ENCODE data around the gene LCN12. TPM values are rescaled to one million over a fixed set of nuclear protein-coding genes. Genes with fewer than 3 reads are reported as not detected.

LCN12 gene
- total RNA-seq, 1 donor from 2014 or later = 1.1 TPM

GRCh38 chr9:136920069-136920468 lies 32.0 kb upstream of the LCN12 start:
- Mint-ChIP-seq H3K27me3 (ENCODE audit: low read depth) (no peaks in the 10 kb centered on the region), H3K36me3 (ENCODE audit: low read depth) (peaks cover 8% of the 10 kb centered on the region), H3K9me3 (no peaks in the 10 kb centered on the region), H3K4me3 (no peak overlapping the region), H3K27ac (ENCODE audit: unreplicated experiment) (peak overlapping the region; percentile 62), H3K4me1 (no peaks in the 10 kb centered on the region)
- no peak for DNase-seq (ENCODE audit: low read depth, low spot score)
- no peak for TF ChIP-seq CTCF (conservative IDR thresholded peaks at IDR 0.05)

GRCh38 chr9:136920734-136921231 lies 31.3 kb upstream of the LCN12 start:
- no peak for DNase-seq (ENCODE audit: low read depth, low spot score)
- no peaks in the 10 kb centered on the region for H3K4me1 Mint-ChIP-seq
- no peak for TF ChIP-seq CTCF (conservative IDR thresholded peaks at IDR 0.05)
- peaks cover 8% of the 10 kb centered on the region for H3K36me3 Mint-ChIP-seq (ENCODE audit: low read depth)
- no peak overlapping the region for H3K27ac Mint-ChIP-seq (ENCODE audit: unreplicated experiment)
- no peak overlapping the region for H3K4me3 Mint-ChIP-seq
- no peaks in the 10 kb centered on the region for H3K9me3 Mint-ChIP-seq
- H3K27me3 Mint-ChIP-seq (ENCODE audit: low read depth) = no peaks in the 10 kb centered on the region

GRCh38 chr9:136921307-136921706 lies 30.8 kb upstream of the LCN12 start:
- H3K4me1 Mint-ChIP-seq = no peaks in the 10 kb centered on the region
- DNase-seq (ENCODE audit: low read depth, low spot score) = no peak
- no peak overlapping the region for H3K4me3 Mint-ChIP-seq
- H3K27ac Mint-ChIP-seq (ENCODE audit: unreplicated experiment) = no peak overlapping the region
- no peaks in the 10 kb centered on the region for H3K27me3 Mint-ChIP-seq (ENCODE audit: low read depth)
- no peak for TF ChIP-seq CTCF (conservative IDR thresholded peaks at IDR 0.05)
- no peaks in the 10 kb centered on the region for H3K9me3 Mint-ChIP-seq
- peaks cover 8% of the 10 kb centered on the region for H3K36me3 Mint-ChIP-seq (ENCODE audit: low read depth)

DNA sequence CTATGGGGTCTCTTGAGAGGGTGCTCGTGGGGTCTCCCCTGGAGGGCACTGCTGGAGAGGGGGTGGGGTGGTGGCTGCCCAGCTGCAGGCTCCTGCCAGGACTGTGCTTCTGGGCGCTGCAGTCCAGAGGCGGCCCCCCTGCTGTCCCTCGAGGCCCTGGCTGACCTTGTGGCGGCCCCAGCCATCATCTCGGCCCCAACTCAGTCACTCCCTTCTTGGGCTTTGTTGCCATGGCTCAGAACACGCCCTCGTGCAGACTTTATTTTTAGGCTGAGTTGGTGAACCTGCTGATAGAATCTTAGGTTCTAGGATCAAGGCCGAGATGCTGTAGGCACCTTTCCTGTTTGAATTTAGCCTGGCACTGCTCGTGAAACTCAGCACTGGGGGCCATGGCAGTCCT lies 30.4 kb upstream of the LCN12 start:
- DNase-seq (ENCODE audit: low read depth, low spot score) = no peak
- H3K36me3 Mint-ChIP-seq (ENCODE audit: low read depth) = peaks cover 8% of the 10 kb centered on the region
- H3K9me3 Mint-ChIP-seq = no peaks in the 10 kb centered on the region
- TF ChIP-seq CTCF (conservative IDR thresholded peaks at IDR 0.05) = no peak
- H3K4me3 Mint-ChIP-seq = no peak overlapping the region
- no peaks in the 10 kb centered on the region for H3K27me3 Mint-ChIP-seq (ENCODE audit: low read depth)
- H3K27ac Mint-ChIP-seq (ENCODE audit: unreplicated experiment) = no peak overlapping the region
- no peaks in the 10 kb centered on the region for H3K4me1 Mint-ChIP-seq

GRCh38 chr9:136922540-136922939 lies 29.5 kb upstream of the LCN12 start:
- no peak for DNase-seq (ENCODE audit: low read depth, low spot score)
- no peak for TF ChIP-seq CTCF (conservative IDR thresholded peaks at IDR 0.05)
- Mint-ChIP-seq H3K36me3 (ENCODE audit: low read depth) (peaks cover 5% of the 10 kb centered on the region), H3K9me3 (no peaks in the 10 kb centered on the region), H3K4me1 (no peaks in the 10 kb centered on the region), H3K27ac (ENCODE audit: unreplicated experiment) (no peak overlapping the region), H3K4me3 (no peak overlapping the region), H3K27me3 (ENCODE audit: low read depth) (no peaks in the 10 kb centered on the region)

DNA sequence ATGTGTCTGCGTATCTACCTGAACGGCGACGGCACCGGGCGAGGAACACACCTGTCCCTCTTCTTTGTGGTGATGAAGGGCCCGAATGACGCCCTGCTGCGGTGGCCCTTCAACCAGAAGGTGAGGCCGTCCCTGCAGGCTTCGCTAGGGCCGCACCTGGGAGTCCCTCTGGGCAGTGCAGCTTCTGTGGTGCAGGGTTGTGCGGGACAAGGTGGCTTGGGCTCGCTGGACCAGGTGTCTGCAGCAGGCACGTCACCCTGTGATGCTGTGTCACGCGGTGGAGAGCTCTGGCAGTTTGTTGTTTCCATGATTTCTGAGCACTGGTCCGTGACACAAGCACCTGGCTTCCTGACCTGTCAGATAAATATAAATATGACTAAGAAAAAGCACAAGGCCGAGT lies 28.2 kb upstream of the LCN12 start:
- DNase-seq (ENCODE audit: low read depth, low spot score) = no peak
- Mint-ChIP-seq H3K36me3 (ENCODE audit: low read depth) (peaks cover 6% of the 10 kb centered on the region), H3K27me3 (ENCODE audit: low read depth) (no peaks in the 10 kb centered on the region), H3K4me1 (peaks cover 5% of the 10 kb centered on the region), H3K4me3 (no peak overlapping the region), H3K9me3 (no peaks in the 10 kb centered on the region), H3K27ac (ENCODE audit: unreplicated experiment) (no peak overlapping the region)
- no peak for TF ChIP-seq CTCF (conservative IDR thresholded peaks at IDR 0.05)
